HepG2 (cell line): ENCODE results near the gene MEDAG. TPM values are rescaled to one million over a fixed set of nuclear protein-coding genes. Genes with fewer than 3 reads are reported as not detected.
A peak's percentile ranks its signal among the peaks of the same experiment; 100 is the strongest.

Source experiments
- DMTF1 ChIP-seq: sonication (generic); formaldehyde crosslinking; IDR thresholded peaks from 2 replicates; pipeline ENCODE4 v1.4.0; 2020; ENCODE audit warnings: mild to moderate bottlenecking, missing genetic modification reagents
- GFI1 ChIP-seq: sonication (generic); formaldehyde crosslinking; IDR thresholded peaks from 2 replicates; pipeline ENCODE4 v1.5.0; 2020; ENCODE audit warnings: missing genetic modification reagents, mild to moderate bottlenecking, borderline replicate concordance
- MAFF ChIP-seq: IDR thresholded peaks from 2 replicates; pipeline ENCODE4 v1.6.1; 2011; ENCODE audit warnings: low read depth, low read length, improper control_type of control experiment
- RFXANK ChIP-seq: IDR thresholded peaks from 2 replicates; pipeline ENCODE4 v1.6.1; 2016
- TEAD3 ChIP-seq: optimal IDR thresholded peaks from 2 replicates; pipeline ENCODE3; 2016; ENCODE audit warnings: borderline replicate concordance
- ZNF205 ChIP-seq: IDR thresholded peaks from 2 replicates; pipeline ENCODE4 v1.6.1; 2018; ENCODE audit warnings: missing biosample characterization, missing genetic modification reagents
- ZNF280D ChIP-seq: sonication (generic); formaldehyde crosslinking; IDR thresholded peaks from 2 replicates; pipeline ENCODE4 v1.5.1; 2020; ENCODE audit warnings: mild to moderate bottlenecking, missing genetic modification reagents
- ZNF639 ChIP-seq: conservative IDR thresholded peaks from 2 replicates; pipeline ENCODE4 v1.6.1; 2018; ENCODE audit warnings: missing genetic modification reagents
- ZNF687 ChIP-seq: sonication (generic); formaldehyde crosslinking; IDR thresholded peaks from 2 replicates; pipeline ENCODE4 v1.5.1; 2020; ENCODE audit warnings: mild to moderate bottlenecking, missing genetic modification reagents, moderate library complexity
- ZNF720 ChIP-seq: sonication (generic); formaldehyde crosslinking; IDR thresholded peaks from 2 replicates; pipeline ENCODE4 v1.4.0; 2020; ENCODE audit warnings: missing genetic modification reagents
- polyA plus RNA-seq, 8 experiments: library from polyadenylated mRNA; depleted of rRNA in 3 of 8; stranded (reverse) in 7 of 8; unstranded in 1 of 8; fragments of >200 nt; fragmentation: Illumina TruSeq in 4 of 8; extraction: Trizol in 4 of 8; gene quantifications; 2 replicates each; pipeline versions ENCODE4 v1.2.1 to v1.2.3, GENCODE V29; 2011 to 2016; ENCODE audit warnings: low read depth in 4 of 8, missing spikeins in 1 of 8, mixed read lengths in 1 of 8; ENCODE audit not compliant: insufficient read depth in 1 of 8
- total RNA-seq, 5 experiments: library from RNA; depleted of rRNA; stranded (reverse); fragments of >200 nt; fragmentation: Illumina TruSeq; extraction: Trizol; gene quantifications; 2 replicates each; pipeline ENCODE4 v1.2.3, GENCODE V29; 2016; ENCODE audit warnings: low read depth in 1 of 5

MEDAG gene
- total and polyA plus RNA-seq, 2 of the 13 experiments (the other 11 are each of a cell fraction or from before 2014, with no cell fraction given) = not detected

- TF ChIP-seq ZNF687 (CRISPR knock-in tag) (peak; percentile 83), ZNF280D (CRISPR knock-in tag) (no peak; the same call in 1 of the 2 replicates), ZNF639 (CRISPR knock-in tag) (no peak), TEAD3 (CRISPR knock-in tag) (peak; percentile 70), DMTF1 (CRISPR knock-in tag) (no peak), ZNF205 (CRISPR knock-in tag) (no peak), ZNF720 (CRISPR knock-in tag) (no peak), MAFF (no peak), RFXANK (CRISPR knock-in tag) (no peak), GFI1 (CRISPR knock-in tag) (no peak)
Observed at GRCh38 chr13:30865123-30866049, 40.7 kb upstream of the MEDAG start (continued).
